AG09309 (cell line): ENCODE results near the gene SMIM20.

Experiments used
- DNase-seq: peaks from one replicate; pipeline ENCODE4 v3.0.0-alpha.2; 2010; ENCODE audit warnings: low read depth
- H3K4me3 ChIP-seq: 2 replicates; pipeline ENCODE4 v1.5.1; 2011; ENCODE audit warnings: mild to moderate bottlenecking, low read depth, low read length, moderate library complexity; ENCODE audit not compliant: control insufficient read depth
- TF ChIP-seq, protein P1 (sequence below): IDR thresholded peaks from 2 replicates; pipeline ENCODE4 v1.5.1; 2011; ENCODE audit warnings: mild to moderate bottlenecking, low read depth, low read length, inconsistent platforms; ENCODE audit not compliant: insufficient read depth, control insufficient read depth; ENCODE audit errors: missing control alignments

SMIM20 gene

DNA sequence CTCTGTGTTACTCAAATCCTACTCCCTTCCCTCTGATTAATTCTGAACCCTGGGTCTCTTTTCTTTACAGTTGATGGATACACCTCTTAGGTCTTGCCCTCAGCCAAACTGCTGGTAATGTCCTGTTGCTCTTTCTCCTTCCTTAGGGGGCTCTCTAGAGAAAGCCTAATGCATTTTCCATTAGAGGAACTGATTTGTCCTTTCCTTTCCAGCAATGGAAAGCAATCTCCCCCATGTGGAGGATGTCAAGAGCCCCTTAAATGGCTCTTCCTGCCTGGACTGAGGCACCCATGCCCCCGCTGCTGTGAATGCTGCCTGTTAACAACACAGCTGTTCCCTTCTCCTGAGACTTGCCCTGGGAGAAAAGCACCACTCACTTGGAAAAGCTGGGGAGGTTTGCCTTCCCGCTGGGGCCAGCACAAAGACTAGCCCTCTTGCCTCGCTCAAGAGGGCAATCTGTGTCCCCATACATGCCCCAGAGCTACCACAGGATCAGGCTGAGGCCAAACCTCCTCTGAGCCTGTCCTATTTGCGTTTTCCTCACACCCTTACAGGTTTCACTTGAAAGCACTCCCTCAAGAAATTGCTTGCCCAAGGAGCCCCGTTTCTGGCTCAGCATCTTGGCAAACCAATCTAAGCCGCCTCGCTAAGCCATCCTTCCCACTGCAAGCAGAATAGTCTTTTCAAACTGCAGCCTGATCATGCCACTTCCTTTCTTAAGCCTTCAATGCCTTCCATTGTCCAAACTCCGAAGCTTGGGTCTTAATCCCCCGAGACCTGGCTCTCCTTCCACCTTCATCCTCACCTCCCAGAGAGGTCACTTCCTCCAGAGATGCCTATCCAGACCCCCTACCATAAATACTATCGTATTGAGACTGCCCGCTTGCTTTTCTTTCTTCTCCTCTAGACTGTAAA is 23.2 kb upstream of the SMIM20 start:
- DNase-seq: no peak
- TF ChIP-seq, protein P1, sequence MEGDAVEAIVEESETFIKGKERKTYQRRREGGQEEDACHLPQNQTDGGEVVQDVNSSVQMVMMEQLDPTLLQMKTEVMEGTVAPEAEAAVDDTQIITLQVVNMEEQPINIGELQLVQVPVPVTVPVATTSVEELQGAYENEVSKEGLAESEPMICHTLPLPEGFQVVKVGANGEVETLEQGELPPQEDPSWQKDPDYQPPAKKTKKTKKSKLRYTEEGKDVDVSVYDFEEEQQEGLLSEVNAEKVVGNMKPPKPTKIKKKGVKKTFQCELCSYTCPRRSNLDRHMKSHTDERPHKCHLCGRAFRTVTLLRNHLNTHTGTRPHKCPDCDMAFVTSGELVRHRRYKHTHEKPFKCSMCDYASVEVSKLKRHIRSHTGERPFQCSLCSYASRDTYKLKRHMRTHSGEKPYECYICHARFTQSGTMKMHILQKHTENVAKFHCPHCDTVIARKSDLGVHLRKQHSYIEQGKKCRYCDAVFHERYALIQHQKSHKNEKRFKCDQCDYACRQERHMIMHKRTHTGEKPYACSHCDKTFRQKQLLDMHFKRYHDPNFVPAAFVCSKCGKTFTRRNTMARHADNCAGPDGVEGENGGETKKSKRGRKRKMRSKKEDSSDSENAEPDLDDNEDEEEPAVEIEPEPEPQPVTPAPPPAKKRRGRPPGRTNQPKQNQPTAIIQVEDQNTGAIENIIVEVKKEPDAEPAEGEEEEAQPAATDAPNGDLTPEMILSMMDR: no peak
- H3K4me3 ChIP-seq: no peak overlapping the region

DNA sequence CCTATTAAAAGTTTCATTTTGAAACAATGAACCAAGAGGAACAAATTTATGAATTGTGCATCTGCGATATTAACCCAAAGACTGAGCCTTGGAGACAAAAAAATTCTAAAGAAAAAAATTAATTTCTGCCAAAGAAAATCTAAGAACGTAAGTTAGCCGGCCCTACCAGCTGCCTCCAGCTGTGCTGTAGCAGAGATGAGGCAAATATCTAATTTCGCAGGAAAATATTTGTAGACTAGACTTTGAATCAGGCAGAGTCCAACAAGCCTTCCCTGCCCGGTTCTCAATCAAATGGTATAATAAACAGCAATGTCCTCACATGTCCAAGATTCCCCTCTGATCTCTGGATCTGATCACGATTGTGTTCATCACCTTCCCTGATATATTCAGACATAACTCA is 21.2 kb upstream of the SMIM20 start:
- TF ChIP-seq, protein P1: no peak
- DNase-seq: no peak
- no peak overlapping the region for H3K4me3 ChIP-seq

DNA sequence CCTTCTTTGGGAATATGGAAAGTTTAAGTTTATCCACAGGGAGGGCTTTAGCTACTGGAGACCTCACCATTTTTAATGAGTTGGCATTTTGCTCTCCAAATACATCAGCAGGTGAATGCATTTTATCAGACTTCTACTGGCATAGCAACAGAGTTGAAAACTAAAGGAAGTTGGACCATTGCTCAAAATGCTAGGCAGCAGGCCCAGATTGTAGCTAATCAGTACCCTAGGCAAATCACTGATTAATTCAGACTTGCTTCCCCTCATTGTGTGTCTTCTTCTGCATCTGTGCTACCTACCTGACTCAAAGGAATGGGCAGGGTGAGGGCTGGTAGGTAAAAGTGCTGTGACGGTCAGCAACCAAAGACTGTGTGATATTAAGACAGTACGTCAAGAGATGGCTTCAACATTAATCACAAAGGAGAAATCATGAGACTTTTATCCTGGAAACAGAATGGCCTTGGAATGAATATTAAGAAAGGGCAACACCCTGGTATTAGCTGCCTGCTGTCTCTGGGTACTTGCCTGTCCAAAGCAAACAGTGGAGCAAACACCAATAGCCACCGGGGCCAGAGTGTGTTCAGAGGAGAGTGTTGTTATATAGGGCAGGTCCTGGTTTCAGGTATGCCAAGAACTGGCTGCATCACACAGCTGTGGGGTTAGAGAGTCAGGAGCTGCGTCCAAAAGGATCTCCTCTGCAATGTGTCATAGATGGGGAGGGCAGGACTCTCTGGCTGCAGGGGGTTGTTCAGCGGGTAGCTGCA is 17.1 kb upstream of the SMIM20 start:
- H3K4me3 ChIP-seq: no peak overlapping the region
- no peak for DNase-seq
- TF ChIP-seq, protein P1: no peak

DNA sequence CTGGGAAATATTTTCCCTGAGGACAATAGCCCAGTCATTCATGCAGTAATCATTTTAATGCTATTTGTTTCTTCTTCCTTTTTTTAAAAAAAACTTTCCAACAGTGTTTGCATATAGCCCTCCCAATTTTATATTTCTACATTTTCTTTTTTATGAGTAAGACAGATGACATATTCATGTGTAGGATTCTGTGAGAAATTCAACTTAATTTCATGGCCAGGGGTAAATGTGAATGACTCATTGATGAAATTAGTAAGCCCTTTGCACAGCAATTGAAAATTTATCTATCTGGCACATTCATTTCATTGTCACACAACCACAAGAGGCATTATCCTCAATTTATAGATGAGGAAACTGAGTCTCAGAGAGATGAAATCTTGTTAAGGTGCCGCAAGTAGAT is 13.7 kb upstream of the SMIM20 start:
- DNase-seq: no peak
- TF ChIP-seq, protein P1: no peak
- no peak overlapping the region for H3K4me3 ChIP-seq

DNA sequence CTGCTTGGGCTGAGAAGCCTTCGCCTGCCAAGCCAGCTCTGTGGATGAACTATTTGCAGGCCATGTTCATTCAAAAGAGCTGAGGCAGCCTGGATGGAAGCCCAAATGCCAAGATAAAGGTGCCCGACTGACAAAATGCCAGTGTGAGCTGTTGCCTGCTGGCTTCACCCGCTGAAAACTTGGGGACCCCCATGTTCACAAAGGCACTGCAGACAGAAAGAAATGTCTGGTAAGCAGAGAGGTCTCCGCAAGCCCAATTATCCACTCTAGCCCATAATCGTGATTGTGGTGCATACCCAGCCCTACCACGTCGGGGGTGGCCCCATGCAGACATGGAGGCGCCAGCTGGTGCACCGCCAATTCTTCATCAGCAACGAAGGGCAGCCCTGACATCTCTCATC is 13.0 kb upstream of the SMIM20 start:
- DNase-seq: no peak
- TF ChIP-seq, protein P1: no peak
- H3K4me3 ChIP-seq: no peak overlapping the region

DNA sequence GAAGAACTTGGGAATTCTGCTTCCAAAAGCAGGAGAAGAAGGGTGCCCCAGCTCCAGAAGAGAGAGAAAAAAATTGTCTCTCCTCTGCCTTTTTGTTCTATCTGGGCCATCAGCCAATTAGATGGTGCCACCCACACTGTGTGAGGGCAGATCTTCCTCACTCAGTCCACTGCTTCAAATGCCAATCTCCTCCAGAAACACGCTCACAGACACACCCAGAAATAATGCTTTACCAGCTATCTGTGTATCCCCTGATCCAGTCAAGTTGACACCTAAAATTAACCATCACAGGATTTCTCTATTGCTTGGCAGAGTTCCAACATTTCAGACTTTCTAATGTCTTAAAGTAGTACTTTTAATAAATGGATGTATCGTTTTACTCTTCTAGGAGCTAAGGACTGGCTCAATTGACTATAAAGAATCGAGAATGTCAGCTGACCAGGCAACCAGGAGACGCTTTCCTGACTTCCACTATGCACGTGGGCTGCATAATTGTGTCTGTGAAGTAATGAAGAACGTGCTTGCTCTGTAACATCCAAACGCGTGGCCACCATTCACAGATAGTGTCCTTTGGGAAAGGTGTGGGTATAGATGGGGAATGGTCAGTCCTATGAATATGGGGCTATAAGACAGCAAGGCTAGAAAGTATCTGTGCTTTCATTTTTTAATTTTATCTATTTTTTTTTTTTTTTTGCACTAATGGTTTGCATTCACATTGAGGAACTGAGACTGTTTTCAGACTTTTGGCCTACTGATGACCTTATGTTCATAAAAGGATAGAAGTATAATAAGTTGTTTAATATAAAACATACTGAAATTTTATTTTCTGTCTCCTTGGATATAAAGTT is 9.9 kb upstream of the SMIM20 start:
- TF ChIP-seq, protein P1: no peak
- H3K4me3 ChIP-seq: no peak overlapping the region
- no peak for DNase-seq
